Activated CD4-positive, alpha-beta T cell treated with anti-CD3 and anti-CD28 coated beads for 24 hours (primary cell): ENCODE measurements around the gene CA5A.
"Not testable (repeated sequence)": the region's sequence is repeated elsewhere in the genome, so short reads cannot be mapped to it uniquely, and the experiment has no call there.

Experiments
- DNase-seq, 2 donors: peaks; one replicate each; pipeline ENCODE4 v3.0.0-alpha.2; 2020; ENCODE audit warnings: low read depth in 2 of 2

CA5A gene

DNA sequence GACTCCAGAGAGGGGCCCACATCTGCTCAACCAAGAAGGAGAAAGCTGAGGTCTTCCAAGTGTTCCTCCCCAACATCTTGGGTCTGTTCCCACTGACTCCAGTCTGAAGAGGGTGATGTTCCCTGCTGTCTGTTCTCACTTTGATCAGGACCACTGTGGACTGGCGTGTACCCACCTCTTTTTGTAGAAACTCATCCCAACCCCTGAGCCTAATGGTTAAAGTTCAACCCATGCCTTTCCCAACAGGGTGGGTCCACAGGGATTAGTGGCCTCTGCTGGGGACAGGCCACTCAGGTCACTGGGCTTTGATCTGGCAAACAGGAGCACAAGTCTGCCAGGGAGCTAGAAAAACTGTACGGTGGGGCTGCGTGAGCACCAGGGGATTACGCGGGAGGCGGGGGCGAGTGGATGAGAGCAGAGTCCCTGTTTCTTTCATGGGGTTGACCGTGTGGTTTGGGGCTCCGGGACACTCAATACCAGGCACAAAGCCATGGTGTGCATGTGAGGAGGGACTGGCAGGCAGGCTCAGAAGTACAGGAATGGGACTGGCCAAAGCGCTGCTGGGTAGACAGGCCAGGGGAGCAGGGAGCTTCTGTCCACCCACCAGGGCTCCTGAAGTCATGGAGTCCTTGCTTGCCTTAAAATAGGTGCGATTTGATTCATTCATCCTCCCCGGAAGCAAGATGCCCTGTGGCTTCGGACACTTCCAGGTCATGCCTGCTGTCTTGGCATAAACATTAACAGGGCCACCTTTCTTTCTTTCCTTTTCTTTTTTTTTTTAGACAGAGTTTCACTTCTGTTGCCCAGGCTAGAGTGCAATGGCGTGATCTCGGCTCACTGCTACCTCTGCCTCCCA lies at the start of gene CA5A:
Gene CA5A, minus strand, starts transcription at position 155 of the 856 bp plus-strand sequence. Its CDS starts 79 bp downstream, at position 76.
- no peak for DNase-seq

DNA sequence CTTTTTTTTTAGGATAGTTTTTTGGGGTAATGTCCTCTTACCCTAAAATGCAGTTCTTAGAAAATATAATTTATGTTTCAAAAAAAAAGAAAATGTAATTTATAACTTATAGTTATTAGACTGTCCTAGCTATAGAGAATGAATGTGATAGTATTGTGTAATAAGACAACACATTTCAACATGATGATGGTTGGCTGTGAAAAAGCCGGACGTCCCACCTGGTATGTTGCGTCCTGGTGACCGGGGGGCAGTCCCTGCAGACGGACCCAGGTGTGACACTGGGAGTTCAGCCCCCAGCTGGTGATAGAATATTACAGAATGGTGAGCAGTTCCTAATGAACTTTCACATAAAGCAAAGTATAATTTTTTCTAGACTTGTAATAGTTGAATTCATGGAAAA lies 49.2 kb upstream of the CA5A start:
- not testable (repeated sequence) for DNase-seq

- no peak for DNase-seq
These were observed 48.4 kb upstream of the CA5A start for GRCh38 chr16:87984632-87985267.

DNA sequence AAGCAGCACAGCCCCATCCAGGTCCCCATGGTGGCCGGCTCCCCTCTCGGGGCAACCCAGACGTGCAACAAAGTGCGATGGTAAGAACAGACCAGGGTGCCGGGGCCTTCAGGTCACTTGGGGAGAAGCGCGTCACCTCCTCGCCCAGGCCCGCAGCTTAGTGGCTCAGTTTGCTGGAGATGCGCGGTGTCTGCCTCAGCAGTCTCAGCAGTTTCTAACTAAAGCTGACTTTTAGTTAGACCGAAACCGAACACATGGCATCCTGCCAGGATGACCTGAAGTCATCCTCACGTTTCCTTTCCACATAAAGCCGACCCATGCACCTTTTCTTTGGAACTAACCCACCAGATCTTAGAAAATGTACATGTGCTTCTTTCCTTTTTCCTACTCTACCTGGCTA lies 47.9 kb upstream of the CA5A start:
- DNase-seq, result not testable (repeated sequence)

DNA sequence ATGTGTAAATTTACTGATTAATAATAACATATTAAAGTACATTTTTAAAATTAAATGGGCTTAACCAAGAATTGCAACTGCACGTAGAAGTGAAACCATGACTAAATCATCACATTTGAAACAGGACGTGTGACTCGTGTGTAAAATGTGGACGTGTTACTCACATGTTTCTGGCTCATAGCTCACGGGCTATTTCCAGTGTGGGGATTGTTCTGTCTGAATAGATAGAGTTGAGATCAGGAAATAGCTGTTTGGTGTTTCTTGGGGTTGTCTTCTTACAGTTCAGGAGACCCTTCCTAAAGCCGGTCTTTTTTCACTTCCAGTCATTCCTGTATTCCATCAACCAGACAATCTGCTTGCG lies 47.4 kb upstream of the CA5A start:
- peak in 1 of 2 donors; percentile 33 for DNase-seq

DNA sequence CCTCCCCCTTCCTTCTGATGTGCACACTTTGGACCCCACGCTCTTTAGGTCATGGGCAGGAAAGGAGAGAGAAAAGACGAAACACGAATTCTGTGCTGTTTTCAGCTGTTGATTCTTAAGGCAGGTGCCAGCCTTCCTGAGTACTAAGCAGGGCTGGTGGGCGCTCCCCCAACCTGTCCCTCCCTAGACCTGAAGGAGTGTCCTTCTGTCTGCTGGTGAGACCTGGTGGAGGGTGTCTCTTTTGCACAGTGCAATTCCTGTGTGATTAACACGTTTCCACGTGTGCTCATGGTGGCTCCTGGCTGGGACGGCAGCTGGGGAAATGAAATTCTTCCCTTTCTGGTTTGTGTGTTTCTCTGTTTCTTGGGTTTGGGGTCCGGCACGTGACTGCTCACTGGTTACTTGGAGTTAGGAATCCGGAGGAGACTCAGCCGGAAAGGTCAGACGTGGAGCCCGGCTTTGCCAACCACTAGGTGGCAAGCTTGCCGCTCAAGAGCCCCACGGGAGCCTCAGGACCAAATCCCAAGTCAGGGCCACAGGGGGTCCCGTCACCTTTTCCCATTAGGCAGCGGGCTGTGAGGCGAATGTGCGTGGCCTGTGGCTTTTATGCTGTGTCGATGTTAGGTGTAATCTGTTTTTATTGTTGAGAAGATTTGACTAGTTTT lies 46.9 kb upstream of the CA5A start:
- DNase-seq, result not testable (repeated sequence)

DNA sequence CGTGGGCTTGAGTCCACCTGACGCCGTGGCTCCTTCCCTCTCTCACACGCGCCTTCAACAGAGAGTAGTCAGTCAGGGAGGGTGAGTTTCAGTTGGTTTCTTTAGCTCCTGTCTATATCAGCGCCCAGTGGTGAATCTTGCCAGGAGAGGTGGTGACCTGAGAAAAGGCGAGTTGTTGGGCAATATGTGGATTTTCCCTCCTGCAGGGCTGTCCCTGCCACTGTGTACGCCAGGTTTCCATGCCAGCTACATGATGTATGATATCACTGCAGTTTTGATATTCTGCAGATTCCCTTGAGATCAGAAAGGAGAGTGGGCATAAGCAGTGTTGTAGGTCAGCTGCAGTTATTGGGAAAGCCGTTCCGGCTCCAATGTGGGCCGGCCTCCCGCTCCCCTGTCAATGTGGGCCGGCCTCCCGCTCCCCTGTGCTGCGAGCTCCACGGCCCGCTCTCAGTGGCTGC lies 46.3 kb upstream of the CA5A start:
- no peak for DNase-seq

GRCh38 chr16:87981376-87981775 lies 45.0 kb upstream of the CA5A start:
- not testable (repeated sequence) for DNase-seq

DNA sequence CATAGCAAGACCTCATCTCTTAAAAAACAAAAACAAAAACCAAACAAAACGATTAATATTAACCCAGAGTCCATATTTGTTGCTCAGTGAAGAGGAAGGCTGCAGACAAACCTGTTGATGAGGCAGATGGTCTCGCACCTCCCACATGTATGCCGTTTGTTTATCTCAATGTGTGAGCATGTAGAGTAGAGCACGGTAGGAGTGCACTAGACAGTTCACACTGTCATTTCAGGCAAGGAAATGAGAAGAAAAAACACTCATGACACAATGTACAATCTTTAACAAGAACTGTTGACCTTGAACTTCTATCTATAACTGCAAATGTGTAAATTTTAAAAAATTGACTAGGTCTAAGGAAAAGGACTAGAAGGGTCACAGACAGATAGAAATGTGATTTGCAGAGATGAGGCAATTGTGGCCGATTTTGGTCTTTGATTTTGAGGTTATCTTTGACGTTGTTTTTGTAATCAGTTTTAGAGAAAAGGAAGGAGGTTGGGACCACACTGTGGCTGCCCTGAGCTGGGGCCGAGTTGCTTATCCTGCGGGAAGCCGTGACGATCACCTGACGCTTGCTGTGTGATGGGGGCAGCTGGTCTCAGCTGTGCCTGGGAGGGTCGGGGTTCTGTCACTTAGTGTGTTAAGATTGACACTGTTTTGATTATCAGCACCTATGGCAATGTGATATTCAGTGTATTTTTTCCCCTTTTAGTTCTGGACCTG lies 43.7 kb upstream of the CA5A start:
- not testable (repeated sequence) for DNase-seq

- no peak for DNase-seq
These were observed 43.0 kb upstream of the CA5A start for GRCh38 chr16:87979352-87979751.

DNA sequence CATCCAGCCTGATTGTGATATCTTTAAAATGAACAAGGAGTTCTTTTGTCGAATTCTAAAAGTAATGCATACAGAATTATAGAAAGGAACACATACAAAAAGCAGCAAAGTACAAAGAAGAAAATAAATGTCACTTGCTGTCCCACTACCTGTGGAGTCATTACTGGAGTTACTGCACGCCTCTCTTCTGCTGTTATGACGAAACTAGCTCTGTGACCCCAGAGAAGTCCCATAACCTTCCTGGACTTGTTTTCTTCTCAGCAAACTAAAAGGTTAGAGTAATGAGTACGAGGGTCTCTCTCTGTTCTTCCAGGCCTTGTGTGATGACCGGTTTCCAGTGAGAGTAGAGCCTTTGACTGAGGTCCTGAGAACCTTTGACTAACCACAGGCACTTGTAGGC lies 41.8 kb upstream of the CA5A start:
- no peak for DNase-seq

GRCh38 chr16:87976665-87977064 lies 40.3 kb upstream of the CA5A start:
- DNase-seq, result no peak

DNA sequence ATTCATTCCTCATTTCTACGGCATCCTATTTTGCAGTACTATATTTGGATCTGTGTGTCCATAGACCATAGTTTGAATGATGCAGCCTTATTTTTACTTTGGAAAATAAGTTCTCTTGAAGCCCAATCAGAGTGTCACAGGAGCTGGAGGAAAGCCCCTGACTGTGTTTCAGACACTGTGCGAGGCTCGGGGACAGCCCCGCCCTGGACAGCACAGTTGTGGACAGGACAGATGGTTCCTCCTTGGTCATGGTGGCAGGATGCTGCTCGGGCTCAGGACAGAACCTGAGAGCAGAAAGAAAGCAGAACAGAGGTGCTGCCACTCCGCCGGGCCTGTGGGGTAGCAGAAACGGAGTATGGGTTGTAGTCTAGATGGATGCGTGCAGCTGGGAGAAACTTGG lies 37.8 kb upstream of the CA5A start:
- DNase-seq, result no peak

- no peak for DNase-seq
These were observed 37.4 kb upstream of the CA5A start for GRCh38 chr16:87973717-87974116.

- no peak for DNase-seq
These were observed 35.6 kb upstream of the CA5A start for GRCh38 chr16:87971933-87972332.

DNA sequence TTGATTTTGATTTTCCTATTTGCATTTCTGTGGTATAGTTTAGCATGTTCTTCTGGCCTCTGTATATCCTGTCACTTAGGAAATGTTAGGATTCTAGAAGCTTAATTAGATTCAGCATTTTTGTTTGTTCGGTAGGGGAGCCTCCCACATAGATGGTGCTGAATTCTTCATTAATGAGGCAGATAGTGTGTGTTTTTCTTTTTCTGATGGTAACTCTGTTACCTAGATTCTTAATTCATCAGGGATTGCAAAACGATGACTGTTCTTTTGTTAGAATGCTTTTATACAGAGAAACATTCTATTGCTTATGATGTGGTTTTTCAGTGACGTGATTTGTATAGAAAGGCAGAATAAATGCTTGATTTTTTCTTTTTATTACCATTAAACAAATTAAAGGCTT lies 33.9 kb upstream of the CA5A start:
- DNase-seq, result no peak

- no peak for DNase-seq
These were observed 32.2 kb upstream of the CA5A start for GRCh38 chr16:87968541-87968940.

- no peak for DNase-seq
These were observed 30.4 kb upstream of the CA5A start for GRCh38 chr16:87966685-87967185.

DNA sequence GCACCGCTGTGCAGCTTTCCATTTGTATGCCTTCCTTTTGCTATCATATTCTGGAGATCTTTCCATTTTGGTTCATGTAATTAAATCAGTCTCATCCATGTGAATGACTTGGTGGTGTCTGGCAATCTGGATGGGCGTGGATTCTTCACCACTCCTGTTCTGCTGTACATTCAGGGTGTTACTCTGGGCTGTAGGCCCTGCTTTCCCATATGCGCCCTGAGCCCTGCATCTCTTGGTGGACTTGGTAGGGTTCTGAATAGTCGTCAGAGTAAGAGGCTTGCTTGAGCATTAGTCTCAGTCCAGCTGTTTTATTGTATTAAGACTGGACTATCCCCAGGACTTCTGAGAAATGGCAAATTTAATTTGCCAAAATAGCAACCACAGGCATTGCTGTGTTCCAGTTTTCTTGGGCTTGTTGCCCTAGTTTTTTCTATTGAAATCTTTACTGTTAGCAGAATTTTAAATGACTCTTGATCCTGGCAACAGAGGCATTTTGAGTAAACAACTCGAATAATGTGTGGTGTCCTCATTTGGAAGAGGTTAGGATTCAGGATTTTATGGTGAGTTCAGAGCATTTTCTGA lies 29.8 kb upstream of the CA5A start:
- DNase-seq, result no peak

DNA sequence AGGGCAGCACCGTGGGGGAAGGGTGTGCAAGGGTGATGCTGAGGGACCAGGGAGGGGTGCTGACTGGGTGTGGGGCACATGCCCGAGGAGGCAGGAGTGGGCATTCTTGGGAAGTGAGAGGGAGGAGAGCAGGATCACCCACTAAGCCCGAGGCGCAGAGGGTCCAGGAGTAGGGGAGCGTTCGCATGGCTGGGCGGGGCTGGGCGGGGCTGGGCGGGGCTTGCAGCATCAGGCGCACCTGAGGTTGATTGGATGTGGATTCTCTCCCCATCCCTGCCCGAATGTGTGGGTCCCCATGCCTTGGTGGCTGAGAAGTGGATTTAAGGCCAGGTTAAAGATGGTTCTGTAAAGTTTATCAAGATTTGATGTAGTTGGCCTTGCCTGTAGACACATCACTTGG lies 29.1 kb upstream of the CA5A start:
- DNase-seq, result no peak

- DNase-seq, result no peak
These were observed 27.8 kb upstream of the CA5A start for GRCh38 chr16:87964049-87964659.
